ENCODE data around the gene CSF2RB.

The CSF2RB gene

GRCh38 chr22:36875741-36876140 lies 37.7 kb upstream of the CSF2RB start:
- TF ChIP-seq CTCF (conservative IDR thresholded peaks at IDR 0.05), result no peak
- no peak overlapping the region for H3K27ac ChIP-seq

- TF ChIP-seq ZFX (IDR thresholded peaks at IDR 0.05), result no peak
- no peak overlapping the region for H3K27ac ChIP-seq
These were observed 33.7 kb upstream of the CSF2RB start for GRCh38 chr22:36879775-36880174.

GRCh38 chr22:36881504-36882245 lies 31.8 kb upstream of the CSF2RB start:
- no peak for TF ChIP-seq CTCF (conservative IDR thresholded peaks at IDR 0.05)
- no peak for TF ChIP-seq ZFX (IDR thresholded peaks at IDR 0.05)
- H3K27ac ChIP-seq, result no peak overlapping the region

- TF ChIP-seq ZFX (IDR thresholded peaks at IDR 0.05), result no peak
- no peak for TF ChIP-seq CTCF (conservative IDR thresholded peaks at IDR 0.05)
- no peak overlapping the region for H3K27ac ChIP-seq
These were observed 28.9 kb upstream of the CSF2RB start for GRCh38 chr22:36884349-36885158.

GRCh38 chr22:36885474-36885873 lies 28.0 kb upstream of the CSF2RB start:
- H3K27ac ChIP-seq, result no peak overlapping the region
- TF ChIP-seq ZFX (IDR thresholded peaks at IDR 0.05) (no peak), CTCF (conservative IDR thresholded peaks at IDR 0.05) (no peak)

- TF ChIP-seq ZFX (IDR thresholded peaks at IDR 0.05) (no peak), CTCF (conservative IDR thresholded peaks at IDR 0.05) (no peak)
- H3K27ac ChIP-seq, result no peak overlapping the region
These were observed 27.4 kb upstream of the CSF2RB start for GRCh38 chr22:36886016-36886415.

GRCh38 chr22:36887162-36887561 lies 26.3 kb upstream of the CSF2RB start:
- H3K27ac ChIP-seq, result no peak overlapping the region
- TF ChIP-seq CTCF (conservative IDR thresholded peaks at IDR 0.05) (no peak), ZFX (IDR thresholded peaks at IDR 0.05) (no peak)
